Measurements from ENCODE around the gene VIL1.

VIL1 gene

DNA sequence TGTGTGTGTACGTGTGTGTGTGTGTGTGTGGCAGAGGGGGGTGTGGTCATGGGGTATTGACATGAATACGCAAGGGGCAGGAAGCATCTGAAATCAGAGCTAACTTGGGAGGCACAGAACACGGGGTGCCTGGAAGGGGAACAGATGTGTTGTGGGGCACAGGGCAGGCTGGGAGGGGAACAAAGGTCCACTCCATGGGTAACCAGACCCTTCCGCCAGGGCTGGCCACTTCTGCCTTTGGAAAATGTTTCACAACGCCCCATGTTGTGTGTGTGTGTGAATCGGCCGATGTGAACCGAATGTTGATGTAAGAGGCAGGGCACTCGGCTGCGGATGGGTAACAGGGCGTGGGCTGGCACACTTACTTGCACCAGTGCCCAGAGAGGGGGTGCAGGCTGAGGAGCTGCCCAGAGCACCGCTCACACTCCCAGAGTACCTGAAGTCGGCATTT lies 37.0 kb upstream of the VIL1 start, which contains the start of gene SLC11A1:
TSS of gene SLC11A1 (plus strand) at position 358 of the 451 bp plus-strand sequence. CDS start 96 bp downstream, outside the sequence.
- ChIA-PET POLR2A (no interaction called here), CTCF (no interaction called here)
- H3K9me3 ChIP-seq (ENCODE audit: control insufficient read depth, insufficient read depth, low read depth, low read length), result no peaks in the 10 kb centered on the region
- no peak within 1 kb of the TSS for H3K4me3 ChIP-seq (ENCODE audit: low read depth, low read length)
- TF ChIP-seq, protein P1, sequence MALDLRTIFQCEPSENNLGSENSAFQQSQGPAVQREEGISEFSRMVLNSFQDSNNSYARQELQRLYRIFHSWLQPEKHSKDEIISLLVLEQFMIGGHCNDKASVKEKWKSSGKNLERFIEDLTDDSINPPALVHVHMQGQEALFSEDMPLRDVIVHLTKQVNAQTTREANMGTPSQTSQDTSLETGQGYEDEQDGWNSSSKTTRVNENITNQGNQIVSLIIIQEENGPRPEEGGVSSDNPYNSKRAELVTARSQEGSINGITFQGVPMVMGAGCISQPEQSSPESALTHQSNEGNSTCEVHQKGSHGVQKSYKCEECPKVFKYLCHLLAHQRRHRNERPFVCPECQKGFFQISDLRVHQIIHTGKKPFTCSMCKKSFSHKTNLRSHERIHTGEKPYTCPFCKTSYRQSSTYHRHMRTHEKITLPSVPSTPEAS (tag by site-specific recombination; IDR thresholded peaks at IDR 0.05), result 0 out of 2 replicates have a peak, but pooled peaks have one; percentile 37
- TF ChIP-seq ZNF529 (tag by site-specific recombination; IDR thresholded peaks at IDR 0.05; ENCODE audit: insufficient replicate concordance) (no peak), KLF9 (tag by site-specific recombination; IDR thresholded peaks at IDR 0.05; ENCODE audit: low read depth) (0 out of 2 replicates have a peak, but pooled peaks have one; percentile 57)
- TF ChIP-seq, protein P2, sequence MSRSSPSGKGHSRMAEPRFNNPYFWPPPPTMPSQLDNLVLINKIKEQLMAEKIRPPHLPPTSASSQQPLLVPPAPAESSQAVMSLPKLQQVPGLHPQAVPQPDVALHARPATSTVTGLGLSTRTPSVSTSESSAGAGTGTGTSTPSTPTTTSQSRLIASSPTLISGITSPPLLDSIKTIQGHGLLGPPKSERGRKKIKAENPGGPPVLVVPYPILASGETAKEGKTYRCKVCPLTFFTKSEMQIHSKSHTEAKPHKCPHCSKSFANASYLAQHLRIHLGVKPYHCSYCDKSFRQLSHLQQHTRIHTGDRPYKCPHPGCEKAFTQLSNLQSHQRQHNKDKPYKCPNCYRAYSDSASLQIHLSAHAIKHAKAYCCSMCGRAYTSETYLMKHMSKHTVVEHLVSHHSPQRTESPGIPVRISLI (tag by site-specific recombination; IDR thresholded peaks at IDR 0.05), result no peak
- H3K4me1 ChIP-seq (ENCODE audit: control insufficient read depth, insufficient read depth, low read length), result no peaks in the 10 kb centered on the region
- H3K27ac ChIP-seq (ENCODE audit: extremely low read depth, low read depth, low read length), result no peak within 1 kb of the TSS
- no peaks in the 10 kb centered on the region; a peak in 1 of 3 replicates for H3K36me3 ChIP-seq (ENCODE audit: control insufficient read depth in 2 of 2, insufficient read depth in 1 of 2, low read length in 2 of 2)

DNA sequence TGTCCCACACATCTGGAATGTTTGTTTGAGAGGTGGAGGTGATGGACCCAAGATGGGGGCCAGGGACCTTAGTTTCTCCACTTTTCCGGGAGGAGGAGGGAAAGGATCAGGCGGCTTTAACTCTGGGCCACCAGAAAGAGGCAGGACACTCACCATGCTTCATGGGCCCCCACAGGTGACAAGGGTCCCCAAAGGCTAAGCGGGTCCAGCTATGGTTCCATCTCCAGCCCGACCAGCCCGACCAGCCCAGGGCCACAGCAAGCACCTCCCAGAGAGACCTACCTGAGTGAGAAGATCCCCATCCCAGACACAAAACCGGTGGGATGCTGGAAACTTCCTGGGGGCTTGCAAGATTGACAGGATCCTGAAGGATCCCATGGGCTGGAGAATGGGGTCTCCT lies 36.1 kb upstream of the VIL1 start:
- ChIA-PET CTCF (no interaction called here), POLR2A (no interaction called here)
- no peaks in the 10 kb centered on the region; a peak in 1 of 3 replicates for H3K36me3 ChIP-seq (ENCODE audit: control insufficient read depth in 2 of 2, insufficient read depth in 1 of 2, low read length in 2 of 2)
- H3K9me3 ChIP-seq (ENCODE audit: control insufficient read depth, insufficient read depth, low read depth, low read length), result no peaks in the 10 kb centered on the region
- TF ChIP-seq, protein P3, sequence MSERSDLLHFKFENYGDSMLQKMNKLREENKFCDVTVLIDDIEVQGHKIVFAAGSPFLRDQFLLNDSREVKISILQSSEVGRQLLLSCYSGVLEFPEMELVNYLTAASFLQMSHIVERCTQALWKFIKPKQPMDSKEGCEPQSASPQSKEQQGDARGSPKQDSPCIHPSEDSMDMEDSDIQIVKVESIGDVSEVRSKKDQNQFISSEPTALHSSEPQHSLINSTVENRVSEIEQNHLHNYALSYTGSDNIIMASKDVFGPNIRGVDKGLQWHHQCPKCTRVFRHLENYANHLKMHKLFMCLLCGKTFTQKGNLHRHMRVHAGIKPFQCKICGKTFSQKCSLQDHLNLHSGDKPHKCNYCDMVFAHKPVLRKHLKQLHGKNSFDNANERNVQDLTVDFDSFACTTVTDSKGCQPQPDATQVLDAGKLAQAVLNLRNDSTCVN (tag by site-specific recombination; optimal IDR thresholded peaks at IDR 0.05), result no peak
- no peak for TF ChIP-seq ZNF132 (tag by site-specific recombination; IDR thresholded peaks at IDR 0.05; ENCODE audit: borderline replicate concordance)
- TF ChIP-seq ZNF747 (tag by site-specific recombination; IDR thresholded peaks at IDR 0.05), result no peak
- 0 out of 2 replicates have a peak, but pooled peaks cover 2% of the 10 kb centered on the region for H3K4me1 ChIP-seq (ENCODE audit: control insufficient read depth, insufficient read depth, low read length)
- no peak overlapping the region for H3K4me3 ChIP-seq (ENCODE audit: low read depth, low read length)
- H3K27ac ChIP-seq (ENCODE audit: extremely low read depth, low read depth, low read length), result no peak overlapping the region

DNA sequence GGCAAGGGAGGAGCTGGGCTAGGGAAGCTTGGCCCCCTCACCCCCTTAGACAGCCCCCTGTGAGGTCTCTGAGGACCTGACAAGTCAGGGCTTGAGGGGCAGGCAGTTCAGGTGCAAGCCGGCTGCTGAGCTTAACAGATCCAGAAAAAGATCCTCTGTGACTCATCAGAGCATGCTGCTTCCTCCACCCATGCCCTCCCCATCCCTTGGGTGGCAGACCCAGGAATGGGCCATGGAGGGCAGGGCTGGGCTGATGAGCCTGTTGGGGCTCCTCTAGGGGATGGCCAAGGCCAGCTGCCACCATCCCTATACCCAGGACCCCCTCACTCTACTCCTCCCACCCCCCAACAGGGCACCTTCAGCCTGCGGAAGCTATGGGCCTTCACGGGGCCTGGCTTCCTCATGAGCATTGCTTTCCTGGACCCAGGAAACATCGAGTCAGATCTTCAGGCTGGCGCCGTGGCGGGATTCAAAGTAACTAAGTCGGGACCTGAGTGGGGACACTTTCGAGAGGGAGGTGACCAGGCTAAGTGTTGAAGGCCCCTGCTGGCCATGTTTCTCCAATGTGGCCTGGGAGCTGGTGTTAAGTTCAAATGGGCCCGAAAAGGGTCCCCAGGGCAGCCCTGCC lies 34.9 kb upstream of the VIL1 start:
- Histone ChIP-seq H3K9me3 (ENCODE audit: control insufficient read depth, insufficient read depth, low read depth, low read length) (no peaks in the 10 kb centered on the region), H3K4me1 (ENCODE audit: control insufficient read depth, insufficient read depth, low read length) (0 out of 2 replicates have a peak, but pooled peaks cover 2% of the 10 kb centered on the region), H3K4me3 (ENCODE audit: low read depth, low read length) (no peak overlapping the region), H3K36me3 (ENCODE audit: control insufficient read depth in 2 of 2, insufficient read depth in 1 of 2, low read length in 2 of 2) (no peaks in the 10 kb centered on the region; a peak in 1 of 3 replicates), H3K27ac (ENCODE audit: extremely low read depth, low read depth, low read length) (no peak overlapping the region)
- POLR2A ChIA-PET, result no interaction called here
- CTCF ChIA-PET, result interaction anchor here (0.9 kb wide), 1 partner anchor 73 kb away, joined by 3 read pairs; no protein-coding TSS in a partner anchor
- TF ChIP-seq ZNF747 (tag by site-specific recombination; IDR thresholded peaks at IDR 0.05), result no peak
- no peak for TF ChIP-seq ZNF544 (tag by site-specific recombination; IDR thresholded peaks at IDR 0.05)
- TF ChIP-seq, protein P4, sequence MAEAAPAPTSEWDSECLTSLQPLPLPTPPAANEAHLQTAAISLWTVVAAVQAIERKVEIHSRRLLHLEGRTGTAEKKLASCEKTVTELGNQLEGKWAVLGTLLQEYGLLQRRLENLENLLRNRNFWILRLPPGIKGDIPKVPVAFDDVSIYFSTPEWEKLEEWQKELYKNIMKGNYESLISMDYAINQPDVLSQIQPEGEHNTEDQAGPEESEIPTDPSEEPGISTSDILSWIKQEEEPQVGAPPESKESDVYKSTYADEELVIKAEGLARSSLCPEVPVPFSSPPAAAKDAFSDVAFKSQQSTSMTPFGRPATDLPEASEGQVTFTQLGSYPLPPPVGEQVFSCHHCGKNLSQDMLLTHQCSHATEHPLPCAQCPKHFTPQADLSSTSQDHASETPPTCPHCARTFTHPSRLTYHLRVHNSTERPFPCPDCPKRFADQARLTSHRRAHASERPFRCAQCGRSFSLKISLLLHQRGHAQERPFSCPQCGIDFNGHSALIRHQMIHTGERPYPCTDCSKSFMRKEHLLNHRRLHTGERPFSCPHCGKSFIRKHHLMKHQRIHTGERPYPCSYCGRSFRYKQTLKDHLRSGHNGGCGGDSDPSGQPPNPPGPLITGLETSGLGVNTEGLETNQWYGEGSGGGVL (tag by site-specific recombination; IDR thresholded peaks at IDR 0.05), result no peak
- TF ChIP-seq ZNF600 (tag by site-specific recombination; IDR thresholded peaks at IDR 0.05), result peak; percentile 40; the same call in 1 of the 2 replicates
- no peak for TF ChIP-seq ZFHX2 (tag by site-specific recombination; conservative IDR thresholded peaks at IDR 0.05)
- no peak for TF ChIP-seq REPIN1 (tag by site-specific recombination; IDR thresholded peaks at IDR 0.05; ENCODE audit: low read depth)
- TF ChIP-seq, protein P5, sequence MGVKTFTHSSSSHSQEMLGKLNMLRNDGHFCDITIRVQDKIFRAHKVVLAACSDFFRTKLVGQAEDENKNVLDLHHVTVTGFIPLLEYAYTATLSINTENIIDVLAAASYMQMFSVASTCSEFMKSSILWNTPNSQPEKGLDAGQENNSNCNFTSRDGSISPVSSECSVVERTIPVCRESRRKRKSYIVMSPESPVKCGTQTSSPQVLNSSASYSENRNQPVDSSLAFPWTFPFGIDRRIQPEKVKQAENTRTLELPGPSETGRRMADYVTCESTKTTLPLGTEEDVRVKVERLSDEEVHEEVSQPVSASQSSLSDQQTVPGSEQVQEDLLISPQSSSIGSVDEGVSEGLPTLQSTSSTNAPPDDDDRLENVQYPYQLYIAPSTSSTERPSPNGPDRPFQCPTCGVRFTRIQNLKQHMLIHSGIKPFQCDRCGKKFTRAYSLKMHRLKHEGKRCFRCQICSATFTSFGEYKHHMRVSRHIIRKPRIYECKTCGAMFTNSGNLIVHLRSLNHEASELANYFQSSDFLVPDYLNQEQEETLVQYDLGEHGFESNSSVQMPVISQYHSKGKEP (tag by site-specific recombination; IDR thresholded peaks at IDR 0.05), result no peak
- no peak for TF ChIP-seq ZNF324 (tag by site-specific recombination; IDR thresholded peaks at IDR 0.05)
- peak; percentile 39; the same call in 1 of the 2 replicates for TF ChIP-seq GLIS1 (tag by site-specific recombination; IDR thresholded peaks at IDR 0.05)
- no peak for TF ChIP-seq ZNF416 (tag by site-specific recombination; IDR thresholded peaks at IDR 0.05)
- TF ChIP-seq GLIS2 (tag by site-specific recombination; IDR thresholded peaks at IDR 0.05), result 0 out of 2 replicates have a peak, but pooled peaks have one; percentile 19
- TF ChIP-seq ZNF132 (tag by site-specific recombination; IDR thresholded peaks at IDR 0.05; ENCODE audit: borderline replicate concordance), result no peak
- no peak for TF ChIP-seq MZF1 (tag by site-specific recombination; IDR thresholded peaks at IDR 0.05; ENCODE audit: borderline replicate concordance)
- no peak for TF ChIP-seq ZBTB7A (tag by site-specific recombination; IDR thresholded peaks at IDR 0.05; ENCODE audit: low read depth)
- TF ChIP-seq, protein P2 (tag by site-specific recombination; IDR thresholded peaks at IDR 0.05), result no peak
- TF ChIP-seq ZNF366 (tag by site-specific recombination; conservative IDR thresholded peaks at IDR 0.05), result no peak
- no peak for TF ChIP-seq SP7 (tag by site-specific recombination; IDR thresholded peaks at IDR 0.05)
